Measurements from ENCODE around the gene DIAPH3. TPM values are rescaled to one million over a fixed set of nuclear protein-coding genes. Genes with fewer than 3 reads are reported as not detected.
A peak's percentile ranks its signal among the peaks of the same experiment; 100 is the strongest.

DIAPH3 gene
- total RNA-seq, 1 donor, result 0.54 TPM

GRCh38 chr13:59653916-59654315, 509.8 kb downstream of the DIAPH3 start:
- DNase-seq (ENCODE audit: low read depth in 2 of 3, low spot score in 2 of 3), result no peak

GRCh38 chr13:59651479-59651878, 512.2 kb downstream of the DIAPH3 start:
- DNase-seq (ENCODE audit: low read depth in 2 of 3, low spot score in 2 of 3), result no peak

GRCh38 chr13:59643906-59644626, 519.7 kb downstream of the DIAPH3 start:
- no peak for DNase-seq (ENCODE audit: low read depth in 2 of 3, low spot score in 2 of 3)

- DNase-seq (ENCODE audit: low read depth in 2 of 3, low spot score in 2 of 3), result no peak
Measured at GRCh38 chr13:59643364-59643841, 520.3 kb downstream of the DIAPH3 start.

GRCh38 chr13:59641817-59642216, 521.9 kb downstream of the DIAPH3 start:
- DNase-seq (ENCODE audit: low read depth in 2 of 3, low spot score in 2 of 3), result no peak

- no peak for DNase-seq (ENCODE audit: low read depth in 2 of 3, low spot score in 2 of 3)
Measured at GRCh38 chr13:59641261-59641660, 522.5 kb downstream of the DIAPH3 start.

GRCh38 chr13:59638404-59638803, 525.3 kb downstream of the DIAPH3 start:
- no peak for DNase-seq (ENCODE audit: low read depth in 2 of 3, low spot score in 2 of 3)

GRCh38 chr13:59635589-59635988, 528.1 kb downstream of the DIAPH3 start:
- no peak for DNase-seq (ENCODE audit: low read depth in 2 of 3, low spot score in 2 of 3)

- no peak for DNase-seq (ENCODE audit: low read depth in 2 of 3, low spot score in 2 of 3)
Measured at GRCh38 chr13:59633290-59633689, 530.4 kb downstream of the DIAPH3 start.

GRCh38 chr13:59631271-59631670, 532.5 kb downstream of the DIAPH3 start:
- no peak for DNase-seq (ENCODE audit: low read depth in 2 of 3, low spot score in 2 of 3)

GRCh38 chr13:59625111-59625510, 538.6 kb downstream of the DIAPH3 start:
- DNase-seq (ENCODE audit: low read depth in 2 of 3, low spot score in 2 of 3), result no peak

GRCh38 chr13:59623206-59623915, 540.4 kb downstream of the DIAPH3 start:
- peak in 2 of 3 donors; percentile 3 to 29 for DNase-seq (ENCODE audit: low read depth in 2 of 3, low spot score in 2 of 3)

- peak in 1 of 3 donors; percentile 21 for DNase-seq (ENCODE audit: low read depth in 2 of 3, low spot score in 2 of 3)
Measured at GRCh38 chr13:59621773-59622172, 542.0 kb downstream of the DIAPH3 start.

Small RNA genes lying within 50 kb of the gene (small RNA-seq; reads per million reads assigned to genes)
- gene RN7SL375P, result not detected
- not detected for gene RNY4P28

Other genes with a start within 250 kb of the DIAPH3 start
- gene TDRD3, start 233.3 kb upstream of the DIAPH3 start, total RNA-seq, result 6.5 TPM